HG03469 (cell line): Measurements from ENCODE around the gene TNRC6B.

Experiments used
- ATAC-seq: cut with Tn5 transposase; IDR thresholded peaks from one replicate; pipeline ENCODE4 v1.9.1; 2021; ENCODE audit warnings: mild to moderate bottlenecking, moderate library complexity, moderate number of reproducible peaks; ENCODE audit not compliant: unreplicated experiment

The TNRC6B gene

GRCh38 chr22:40322818-40323447 lies 145.2 kb downstream of the TNRC6B start:
- no peak for ATAC-seq

- no peak for ATAC-seq
These were observed 146.0 kb downstream of the TNRC6B start for GRCh38 chr22:40323681-40324171.

- ATAC-seq, result no peak
These were observed 147.0 kb downstream of the TNRC6B start for GRCh38 chr22:40324468-40325305.

- ATAC-seq, result no peak
These were observed 147.6 kb downstream of the TNRC6B start for GRCh38 chr22:40325315-40325714.

GRCh38 chr22:40326905-40327735 lies 149.4 kb downstream of the TNRC6B start:
- no peak for ATAC-seq

GRCh38 chr22:40328546-40329456 lies 151.1 kb downstream of the TNRC6B start:
- no peak for ATAC-seq

GRCh38 chr22:40329466-40329865 lies 151.7 kb downstream of the TNRC6B start:
- ATAC-seq, result no peak

GRCh38 chr22:40330086-40330485 lies 152.4 kb downstream of the TNRC6B start:
- no peak for ATAC-seq

- ATAC-seq, result no peak
These were observed 152.9 kb downstream of the TNRC6B start for GRCh38 chr22:40330615-40331014.

GRCh38 chr22:40331706-40332105 lies 154.0 kb downstream of the TNRC6B start:
- ATAC-seq, result no peak

- ATAC-seq, result no peak
These were observed 154.6 kb downstream of the TNRC6B start for GRCh38 chr22:40332319-40332781.

- no peak for ATAC-seq
These were observed 156.3 kb downstream of the TNRC6B start for GRCh38 chr22:40334060-40334459.

- no peak for ATAC-seq
These were observed 157.2 kb downstream of the TNRC6B start for GRCh38 chr22:40334899-40335298.

GRCh38 chr22:40335358-40335757 lies 157.6 kb downstream of the TNRC6B start:
- no peak for ATAC-seq

- ATAC-seq, result no peak
These were observed 162.3 kb downstream of the TNRC6B start for GRCh38 chr22:40340044-40340443.

GRCh38 chr22:40341604-40342003 lies 163.9 kb downstream of the TNRC6B start:
- ATAC-seq, result no peak

GRCh38 chr22:40342521-40342920 lies 164.8 kb downstream of the TNRC6B start:
- ATAC-seq, result no peak

- no peak for ATAC-seq
These were observed 167.5 kb downstream of the TNRC6B start for GRCh38 chr22:40345271-40345670.

GRCh38 chr22:40345815-40346184 lies 168.1 kb downstream of the TNRC6B start:
- no peak for ATAC-seq
